Measurements from ENCODE around the gene SCGB1C2. TPM values are rescaled to one million over a fixed set of nuclear protein-coding genes. Genes with fewer than 3 reads are reported as not detected.
"Not testable (repeated sequence)": the region's sequence is repeated elsewhere in the genome, so short reads cannot be mapped to it uniquely, and the experiment has no call there.

Gene SCGB1C2
- total and polyA plus RNA-seq, 9 donors, result not detected

DNA sequence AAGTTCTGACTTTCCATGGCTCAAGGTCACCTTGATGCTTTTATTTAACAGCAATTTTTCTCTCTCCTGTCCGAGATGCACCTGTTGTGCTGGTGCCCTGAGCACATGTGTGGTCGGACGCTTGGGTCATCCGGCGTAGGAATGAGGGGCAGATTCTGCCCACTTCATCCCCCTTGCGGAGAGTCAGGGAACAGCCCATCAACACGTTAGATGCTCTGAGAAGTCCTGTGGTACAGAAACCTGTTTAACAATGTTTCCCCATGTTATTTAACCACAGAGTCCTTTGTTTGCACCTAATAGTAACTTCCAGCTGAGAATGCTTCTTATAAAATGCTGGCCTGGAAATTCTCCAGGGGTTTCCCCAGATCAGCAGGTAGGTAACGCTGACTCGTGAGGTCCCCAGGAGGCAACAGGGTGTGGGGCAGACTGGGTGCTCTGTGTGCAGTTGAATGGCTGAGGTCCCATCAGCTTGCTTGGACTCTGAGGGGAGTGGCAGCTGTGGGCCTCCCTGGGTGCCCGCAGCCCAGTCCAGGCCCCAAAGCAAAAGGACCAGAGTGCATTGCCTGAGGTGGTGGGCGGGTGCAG lies 26.2 kb downstream of the SCGB1C2 start:
- Histone ChIP-seq H3K27me3 (no peaks in the 10 kb centered on the region), H3K9me3 (no peaks in the 10 kb centered on the region), H3K4me3 (no peak overlapping the region), H3K27ac (no peak overlapping the region), H3K36me3 (no peaks in the 10 kb centered on the region), H3K4me1 (ENCODE audit: insufficient read depth) (no peaks in the 10 kb centered on the region)
- 74 to 86% (median 78%) methylated on average over 11 of the region's 11 CpGs for WGBS, 3 donors
- intact Hi-C loops (cut with DNase I), result loop anchor here in 3 of 4 donors (5.0 kb wide), 2 partner anchors 224 to 534 kb away; no protein-coding TSS in a partner anchor
- no peak for DNase-seq
- TF ChIP-seq EP300 (IDR thresholded peaks at IDR 0.05) (no peak), POLR2A (IDR thresholded peaks at IDR 0.05) (no peak)
- TF ChIP-seq, protein P1, sequence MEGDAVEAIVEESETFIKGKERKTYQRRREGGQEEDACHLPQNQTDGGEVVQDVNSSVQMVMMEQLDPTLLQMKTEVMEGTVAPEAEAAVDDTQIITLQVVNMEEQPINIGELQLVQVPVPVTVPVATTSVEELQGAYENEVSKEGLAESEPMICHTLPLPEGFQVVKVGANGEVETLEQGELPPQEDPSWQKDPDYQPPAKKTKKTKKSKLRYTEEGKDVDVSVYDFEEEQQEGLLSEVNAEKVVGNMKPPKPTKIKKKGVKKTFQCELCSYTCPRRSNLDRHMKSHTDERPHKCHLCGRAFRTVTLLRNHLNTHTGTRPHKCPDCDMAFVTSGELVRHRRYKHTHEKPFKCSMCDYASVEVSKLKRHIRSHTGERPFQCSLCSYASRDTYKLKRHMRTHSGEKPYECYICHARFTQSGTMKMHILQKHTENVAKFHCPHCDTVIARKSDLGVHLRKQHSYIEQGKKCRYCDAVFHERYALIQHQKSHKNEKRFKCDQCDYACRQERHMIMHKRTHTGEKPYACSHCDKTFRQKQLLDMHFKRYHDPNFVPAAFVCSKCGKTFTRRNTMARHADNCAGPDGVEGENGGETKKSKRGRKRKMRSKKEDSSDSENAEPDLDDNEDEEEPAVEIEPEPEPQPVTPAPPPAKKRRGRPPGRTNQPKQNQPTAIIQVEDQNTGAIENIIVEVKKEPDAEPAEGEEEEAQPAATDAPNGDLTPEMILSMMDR (IDR thresholded peaks at IDR 0.05), result no peak

GRCh38 chr17:164303-165235 lies 27.2 kb downstream of the SCGB1C2 start:
- Histone ChIP-seq H3K9me3 (no peaks in the 10 kb centered on the region), H3K27ac (no peak overlapping the region), H3K4me3 (no peak overlapping the region), H3K4me1 (ENCODE audit: insufficient read depth) (no peaks in the 10 kb centered on the region), H3K27me3 (no peaks in the 10 kb centered on the region), H3K36me3 (no peaks in the 10 kb centered on the region)
- peak; percentile 62 to 79 (median 78) for DNase-seq
- 39 to 43% (median 41%) methylated on average over 16 of the region's 16 CpGs for WGBS, 3 donors
- intact Hi-C loops (cut with DNase I), result loop anchor here in 3 of 4 donors (5.0 kb wide), 2 partner anchors 223 to 533 kb away; no protein-coding TSS in a partner anchor
- TF ChIP-seq, protein P1 (IDR thresholded peaks at IDR 0.05), result peak; percentile 60 to 84 (median 74)
- no peak for TF ChIP-seq POLR2A (IDR thresholded peaks at IDR 0.05)
- no peak for TF ChIP-seq EP300 (IDR thresholded peaks at IDR 0.05)

- intact Hi-C loops (cut with DNase I), result loop anchor here in 1 of 4 donors (5.0 kb wide), 1 partner anchor 221 kb away; no protein-coding TSS in a partner anchor
- H3K9me3 ChIP-seq, result no peaks in the 10 kb centered on the region
- no peak for TF ChIP-seq EP300 (IDR thresholded peaks at IDR 0.05)
- no peak for TF ChIP-seq POLR2A (IDR thresholded peaks at IDR 0.05)
- TF ChIP-seq, protein P1 (IDR thresholded peaks at IDR 0.05), result no peak
- DNase-seq, result no peak
- H3K27me3 ChIP-seq, result no peaks in the 10 kb centered on the region
- WGBS, 3 donors, result 86 to 89% (median 88%) methylated on average over 14 of the region's 14 CpGs
- no peaks in the 10 kb centered on the region for H3K36me3 ChIP-seq
- no peak overlapping the region for H3K27ac ChIP-seq
- no peaks in the 10 kb centered on the region for H3K4me1 ChIP-seq (ENCODE audit: insufficient read depth)
- no peak overlapping the region for H3K4me3 ChIP-seq
Measured at GRCh38 chr17:165939-166338, 28.6 kb downstream of the SCGB1C2 start.

DNA sequence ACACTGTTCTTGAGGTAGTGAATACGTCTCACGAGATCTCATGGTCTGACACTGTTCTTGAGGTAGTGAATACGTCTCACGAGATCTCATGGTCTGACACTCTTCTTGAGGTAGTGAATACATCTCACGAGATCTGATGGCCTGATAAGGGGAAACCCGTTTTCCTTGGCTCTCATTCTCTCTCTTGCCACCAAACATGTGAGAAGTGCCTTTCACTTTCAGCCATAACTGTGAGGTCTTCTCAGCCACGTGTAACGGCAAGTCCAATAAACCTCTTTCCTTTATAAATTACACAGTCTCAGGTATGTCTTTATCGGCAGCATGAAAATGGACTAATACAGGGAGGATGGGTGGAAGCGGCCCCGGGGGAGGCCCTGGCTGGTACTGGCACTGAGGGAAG lies 31.2 kb downstream of the SCGB1C2 start:
- not testable (repeated sequence) for H3K4me3 ChIP-seq; DNase-seq; H3K27ac ChIP-seq; H3K27me3 ChIP-seq; H3K36me3 ChIP-seq; H3K4me1 ChIP-seq (ENCODE audit: insufficient read depth); H3K9me3 ChIP-seq
- intact Hi-C loops (cut with DNase I), result loop anchor here in 1 of 4 donors (5.0 kb wide), 1 partner anchor 219 kb away; no protein-coding TSS in a partner anchor
- WGBS, 3 donors, result 85 to 89% (median 88%) methylated on average over 9 of the region's 11 CpGs

Measured in ovary (tissue), 9 donors.